ENCODE results near the gene NRF1.

Gene NRF1

DNA sequence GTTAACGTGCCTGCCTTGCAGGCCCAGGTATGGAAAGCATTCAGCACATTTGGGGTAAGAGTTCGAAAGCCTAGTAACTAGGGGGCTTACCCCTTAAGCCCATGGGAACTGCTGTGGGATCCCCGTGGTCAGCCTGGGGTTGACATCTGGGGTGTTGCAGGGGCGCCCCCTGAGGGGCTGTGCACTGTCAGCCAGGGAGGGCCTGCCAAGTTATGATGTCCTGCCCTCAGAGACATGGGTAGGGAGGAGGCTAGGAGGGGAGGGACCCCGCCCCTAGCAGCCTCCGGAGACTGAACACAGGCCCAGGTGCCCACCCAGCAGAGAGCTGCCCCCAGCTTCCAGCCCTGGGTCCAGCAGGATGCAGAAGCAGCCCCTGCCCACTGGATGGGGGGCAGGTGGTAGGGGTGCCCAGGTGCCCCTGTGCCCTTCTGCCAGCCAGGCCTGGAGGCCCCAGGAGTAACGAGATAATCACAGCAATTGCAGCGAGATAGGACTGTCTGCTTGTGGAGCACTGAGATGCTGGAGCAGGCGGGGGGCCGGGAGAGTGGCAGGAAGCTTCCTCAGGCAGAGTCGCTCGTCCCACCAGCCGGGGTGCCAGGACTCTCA, 187.9 kb downstream of the NRF1 start:
- DNase-seq (ENCODE audit: low read depth), result no peak
- TF ChIP-seq, protein P1, sequence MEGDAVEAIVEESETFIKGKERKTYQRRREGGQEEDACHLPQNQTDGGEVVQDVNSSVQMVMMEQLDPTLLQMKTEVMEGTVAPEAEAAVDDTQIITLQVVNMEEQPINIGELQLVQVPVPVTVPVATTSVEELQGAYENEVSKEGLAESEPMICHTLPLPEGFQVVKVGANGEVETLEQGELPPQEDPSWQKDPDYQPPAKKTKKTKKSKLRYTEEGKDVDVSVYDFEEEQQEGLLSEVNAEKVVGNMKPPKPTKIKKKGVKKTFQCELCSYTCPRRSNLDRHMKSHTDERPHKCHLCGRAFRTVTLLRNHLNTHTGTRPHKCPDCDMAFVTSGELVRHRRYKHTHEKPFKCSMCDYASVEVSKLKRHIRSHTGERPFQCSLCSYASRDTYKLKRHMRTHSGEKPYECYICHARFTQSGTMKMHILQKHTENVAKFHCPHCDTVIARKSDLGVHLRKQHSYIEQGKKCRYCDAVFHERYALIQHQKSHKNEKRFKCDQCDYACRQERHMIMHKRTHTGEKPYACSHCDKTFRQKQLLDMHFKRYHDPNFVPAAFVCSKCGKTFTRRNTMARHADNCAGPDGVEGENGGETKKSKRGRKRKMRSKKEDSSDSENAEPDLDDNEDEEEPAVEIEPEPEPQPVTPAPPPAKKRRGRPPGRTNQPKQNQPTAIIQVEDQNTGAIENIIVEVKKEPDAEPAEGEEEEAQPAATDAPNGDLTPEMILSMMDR (IDR thresholded peaks at IDR 0.05; ENCODE audit: insufficient read depth, low read depth, low read length, missing control alignments), result no peak
- H3K4me3 ChIP-seq (ENCODE audit: low read depth, low read length), result no peak overlapping the region

DNA sequence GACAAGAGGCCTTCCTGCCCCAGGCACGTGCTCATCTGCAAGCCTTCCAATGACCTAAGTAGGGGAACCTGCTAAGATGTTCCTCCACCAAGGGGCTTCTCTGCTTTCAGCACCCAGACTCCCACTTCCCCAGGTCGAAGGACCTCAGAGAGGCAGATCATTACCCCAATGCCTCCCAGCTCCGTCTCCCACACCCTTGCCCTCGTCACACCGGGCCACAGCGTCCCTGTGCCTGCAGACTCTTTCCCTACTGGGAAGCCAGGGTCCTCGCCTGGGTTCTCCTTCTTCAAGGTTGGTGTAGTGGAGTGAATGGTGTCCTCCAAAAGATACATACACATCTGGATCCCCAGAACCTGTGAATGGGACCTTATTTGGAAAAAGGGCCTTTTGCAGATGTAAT, 189.4 kb downstream of the NRF1 start:
- DNase-seq (ENCODE audit: low read depth), result no peak
- TF ChIP-seq, protein P1 (IDR thresholded peaks at IDR 0.05; ENCODE audit: insufficient read depth, low read depth, low read length, missing control alignments), result no peak

DNA sequence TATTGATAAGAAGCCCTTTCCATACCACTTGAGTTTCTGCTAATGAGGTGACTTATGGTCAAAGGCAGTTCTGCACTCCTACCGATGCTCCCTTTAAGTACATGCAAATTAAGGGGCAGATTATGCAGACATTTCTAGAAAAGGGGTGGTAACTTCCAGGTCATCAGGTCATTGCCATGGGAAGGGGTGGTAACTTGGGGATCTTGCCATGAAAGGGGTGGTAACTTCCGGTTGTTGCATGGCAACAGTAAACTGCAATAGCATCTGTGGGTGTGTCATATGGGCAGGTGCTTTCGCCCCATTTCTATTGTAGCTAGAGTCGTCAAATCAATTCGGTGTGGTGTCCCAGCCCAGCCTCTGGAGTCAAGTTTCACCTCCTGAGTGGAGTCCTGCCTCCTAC, 190.4 kb downstream of the NRF1 start:
- DNase-seq (ENCODE audit: low read depth), result no peak
- H3K4me3 ChIP-seq (ENCODE audit: low read depth, low read length), result no peak overlapping the region
- TF ChIP-seq, protein P1 (IDR thresholded peaks at IDR 0.05; ENCODE audit: insufficient read depth, low read depth, low read length, missing control alignments), result no peak

More for the DNA sequence above, 189.4 kb downstream of the NRF1 start:
- no peak overlapping the region for H3K4me3 ChIP-seq (ENCODE audit: low read depth, low read length)

DNA sequence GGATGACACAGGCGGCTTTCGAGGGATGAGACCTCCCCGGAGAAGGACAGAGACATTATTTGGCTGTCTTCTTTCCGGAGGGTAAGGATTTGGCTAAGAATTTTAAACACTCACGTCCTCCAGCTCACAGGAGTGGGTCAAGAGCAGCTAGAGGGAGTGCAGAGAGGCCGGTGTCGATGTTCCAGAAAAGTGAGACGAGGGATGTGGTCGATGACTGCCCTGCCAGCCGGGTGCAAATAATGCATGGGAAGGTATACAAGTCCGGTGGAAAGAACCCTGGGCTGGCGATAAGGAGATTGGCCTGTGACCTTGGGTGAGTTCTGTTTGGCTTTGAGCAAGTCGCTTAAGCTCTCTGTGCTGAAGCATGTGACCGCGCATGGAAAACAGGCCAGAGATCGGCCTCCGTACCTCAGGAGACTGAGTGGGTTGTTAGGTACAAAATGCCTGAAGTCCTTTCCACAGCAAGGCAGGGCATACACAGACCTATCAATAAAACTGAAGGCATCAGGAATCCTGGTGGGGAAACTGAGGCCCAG, 192.1 kb downstream of the NRF1 start:
- H3K4me3 ChIP-seq (ENCODE audit: low read depth, low read length), result no peak overlapping the region
- TF ChIP-seq, protein P1 (IDR thresholded peaks at IDR 0.05; ENCODE audit: insufficient read depth, low read depth, low read length, missing control alignments), result no peak
- no peak for DNase-seq (ENCODE audit: low read depth)

DNA sequence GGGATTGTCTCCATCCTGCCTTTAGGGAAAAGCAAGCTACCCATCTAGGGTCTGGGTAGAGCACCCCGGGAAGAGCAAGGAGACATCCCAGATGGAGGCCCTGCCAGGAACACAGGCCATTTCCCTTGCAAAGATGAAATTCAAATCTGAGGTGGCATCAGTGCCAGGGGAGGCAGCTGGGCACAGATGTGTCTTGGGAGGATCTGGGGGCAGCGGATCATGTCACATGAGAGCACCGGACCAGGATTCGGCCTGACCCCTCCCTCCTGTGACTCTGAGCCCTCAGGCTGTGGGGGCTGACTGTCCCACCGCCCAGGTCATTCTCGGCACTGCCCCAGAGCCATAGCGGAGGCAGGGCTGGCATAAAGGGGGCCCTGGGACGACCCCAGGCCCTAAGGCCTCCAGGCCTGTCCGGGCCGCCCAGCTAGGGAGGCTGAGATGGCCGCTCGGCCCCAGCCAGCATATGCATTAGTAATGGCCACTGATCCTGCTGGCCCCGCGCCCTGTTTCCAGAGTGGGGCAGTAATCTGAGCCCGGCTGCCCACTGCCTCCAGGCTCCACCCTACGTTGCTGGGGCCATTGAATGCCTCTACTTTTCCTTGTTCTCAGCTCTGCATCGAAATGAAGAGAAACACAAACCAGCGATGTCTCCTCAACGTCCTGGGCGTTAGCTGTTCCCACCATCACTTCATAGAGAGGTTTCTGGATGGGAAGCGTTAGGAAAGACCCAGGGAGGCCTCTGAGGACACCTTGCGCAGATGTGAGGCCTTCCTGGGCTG, 192.8 kb downstream of the NRF1 start:
- H3K4me3 ChIP-seq (ENCODE audit: low read depth, low read length), result no peak overlapping the region
- DNase-seq (ENCODE audit: low read depth), result no peak
- TF ChIP-seq, protein P1 (IDR thresholded peaks at IDR 0.05; ENCODE audit: insufficient read depth, low read depth, low read length, missing control alignments), result no peak

DNA sequence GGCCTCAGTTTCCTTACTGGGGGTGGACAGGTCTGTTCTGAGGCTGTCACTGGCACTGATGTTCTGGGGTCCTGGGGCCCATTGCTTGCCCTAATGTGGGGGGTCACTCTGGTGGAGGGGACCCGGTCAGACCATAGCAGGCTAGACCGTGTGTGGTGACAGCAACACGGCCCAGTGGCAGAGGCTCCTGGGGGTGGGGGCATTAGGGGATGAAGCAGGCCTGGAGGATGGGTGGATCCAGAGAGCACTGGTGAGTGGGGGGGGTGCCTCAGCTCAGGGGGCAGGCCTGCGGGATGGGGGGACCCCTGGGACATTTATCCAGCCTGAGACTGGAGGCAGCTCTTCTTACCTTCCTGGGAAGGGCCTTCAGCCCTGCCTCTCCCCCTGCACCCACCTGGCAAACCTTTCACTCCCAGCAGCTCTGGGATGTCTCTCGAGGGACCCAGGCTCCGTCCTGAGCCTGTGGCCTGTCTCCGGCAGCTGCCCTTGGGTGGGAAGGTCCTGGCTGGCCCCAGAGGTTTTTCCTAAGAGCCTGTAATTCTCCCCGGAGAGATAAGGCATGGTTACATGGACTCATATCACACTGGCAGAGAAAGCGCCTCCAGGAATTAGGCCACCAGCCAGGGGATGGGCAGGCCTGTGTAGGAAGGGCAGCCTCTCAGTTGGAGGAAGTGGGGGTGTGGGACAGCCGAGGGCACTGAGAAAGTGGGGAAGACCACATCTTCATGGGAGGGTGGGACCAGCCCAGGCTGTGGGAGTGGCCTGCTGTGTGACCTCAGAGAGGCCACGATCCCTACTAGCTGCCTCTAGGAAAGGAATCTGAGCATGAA, 193.6 kb downstream of the NRF1 start:
- DNase-seq (ENCODE audit: low read depth), result no peak
- H3K4me3 ChIP-seq (ENCODE audit: low read depth, low read length), result no peak overlapping the region
- TF ChIP-seq, protein P1 (IDR thresholded peaks at IDR 0.05; ENCODE audit: insufficient read depth, low read depth, low read length, missing control alignments), result no peak
